CD4-positive, alpha-beta T cell treated with Interleukin-12 subunit alpha and Interleukin-12 subunit beta, for 1 hour (primary cell): ENCODE measurements around the gene SETD1B.
A peak's percentile ranks its signal among the peaks of the same experiment; 100 is the strongest.
"Not testable (repeated sequence)": the region's sequence is repeated elsewhere in the genome, so short reads cannot be mapped to it uniquely, and the experiment has no call there.

Experiments
- DNase-seq: peaks from one replicate; pipeline ENCODE4 v3.0.0-alpha.2; 2020

The SETD1B gene

DNA sequence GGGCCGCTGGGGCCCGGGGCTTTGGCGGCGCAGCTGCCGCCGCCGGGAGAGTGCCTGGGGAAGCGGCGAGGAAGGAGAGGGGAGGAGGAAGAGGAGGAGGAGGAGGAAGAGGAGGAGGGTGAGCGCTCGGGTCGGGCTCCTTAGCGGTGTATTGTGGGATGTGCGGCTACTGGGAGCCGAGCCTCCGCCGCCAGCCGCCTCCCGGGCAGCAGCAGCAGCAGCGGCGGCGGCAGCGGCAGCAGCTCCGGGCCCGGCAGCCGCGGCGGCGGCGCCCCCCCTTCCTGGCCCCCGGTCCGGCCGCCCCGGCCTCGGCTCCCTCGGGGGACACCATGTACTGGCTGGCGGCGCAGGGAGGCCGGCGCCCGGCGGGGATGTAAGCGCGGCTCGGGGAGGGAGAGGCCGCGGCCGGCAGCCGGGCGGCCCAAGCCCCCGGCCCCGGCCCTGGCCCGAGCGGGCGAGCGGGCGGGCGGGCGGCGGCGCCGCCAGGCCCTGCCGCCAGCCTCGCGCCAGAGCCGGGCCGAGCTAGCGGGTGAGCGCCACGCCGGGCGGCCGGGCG lies at the start of gene SETD1B:
Gene SETD1B, plus strand, starts transcription at position 149 of the 556 bp plus-strand sequence. CDS start 729 bp downstream, outside the sequence.
- peak; percentile 67 for DNase-seq

DNA sequence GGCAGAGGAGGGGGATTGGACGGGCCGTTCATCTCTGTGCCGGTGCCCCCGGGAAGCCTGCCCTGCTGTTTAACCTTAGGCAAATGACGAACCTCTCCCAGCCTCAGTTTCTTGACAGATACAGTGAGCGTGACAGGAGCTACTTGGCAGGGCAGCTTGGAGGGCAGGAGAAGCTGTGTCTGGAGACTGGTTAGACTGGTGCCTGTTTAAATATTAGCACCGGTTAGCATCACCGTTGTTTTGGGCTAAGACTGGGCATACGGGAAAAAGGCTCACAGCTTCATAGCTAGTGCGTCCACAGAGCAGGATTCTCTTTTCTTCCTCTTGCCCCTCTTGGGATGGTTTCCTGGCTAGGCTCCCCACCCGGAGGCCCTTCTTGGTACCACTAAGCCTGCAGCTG lies 49.0 kb upstream of the SETD1B start:
- no peak for DNase-seq

DNA sequence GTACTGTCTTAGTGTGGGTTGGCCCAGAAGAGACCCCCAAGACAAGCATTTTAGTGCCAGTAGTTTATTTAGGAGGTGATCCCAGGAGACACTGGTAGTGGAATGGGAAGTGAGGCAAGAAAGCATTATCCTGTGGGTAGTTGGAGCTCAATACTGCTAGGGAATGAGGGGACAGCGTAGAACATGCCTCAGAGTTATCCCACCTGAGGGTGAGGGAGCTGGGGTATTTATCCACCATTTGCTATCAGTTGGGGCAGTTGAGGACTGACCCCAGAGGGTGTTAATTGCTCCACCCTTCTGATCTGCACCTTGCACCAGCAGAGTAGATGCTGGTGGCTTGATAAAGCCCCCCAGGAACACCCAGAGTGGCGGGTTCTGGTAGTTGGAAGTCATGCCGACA lies 48.2 kb upstream of the SETD1B start:
- DNase-seq = no peak

DNA sequence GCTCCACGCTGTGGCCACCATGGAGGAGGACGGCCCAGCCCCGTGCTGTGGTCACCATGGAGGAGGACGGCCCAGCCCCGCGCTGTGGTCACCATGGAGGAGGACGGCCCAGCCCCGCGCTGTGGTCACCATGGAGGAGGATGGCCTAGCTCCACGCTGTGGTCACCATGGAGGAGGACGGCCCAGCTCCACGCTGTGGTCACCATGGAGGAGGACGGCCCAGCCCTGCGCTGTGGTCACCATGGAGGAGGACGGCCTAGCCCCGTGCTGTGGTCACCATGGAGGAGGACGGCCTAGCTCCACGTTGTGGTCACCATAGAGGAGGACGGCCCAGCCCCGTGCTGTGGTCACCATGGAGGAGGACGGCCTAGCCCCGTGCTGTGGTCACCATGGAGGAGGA lies 45.3 kb upstream of the SETD1B start:
- not testable (repeated sequence) for DNase-seq

DNA sequence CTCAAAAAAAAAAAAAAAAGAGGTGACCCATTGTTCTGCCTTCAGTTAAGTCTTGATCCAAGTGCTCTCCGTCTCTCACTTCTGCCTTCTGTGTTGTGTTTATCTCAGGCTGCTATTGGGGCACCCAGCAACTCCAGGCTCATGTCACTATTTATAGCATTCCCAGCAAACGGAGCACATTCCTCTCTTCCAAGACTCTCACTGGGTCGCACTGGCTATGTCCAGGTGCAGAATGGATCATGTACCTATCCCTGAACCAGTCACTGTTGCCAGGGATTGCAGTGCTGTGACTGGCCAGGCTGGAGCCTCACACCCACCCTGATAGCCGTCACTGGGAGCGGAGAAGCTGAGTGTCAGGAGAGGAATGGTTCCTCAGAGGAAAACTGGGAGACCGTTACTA lies 41.5 kb upstream of the SETD1B start:
- DNase-seq = no peak

DNA sequence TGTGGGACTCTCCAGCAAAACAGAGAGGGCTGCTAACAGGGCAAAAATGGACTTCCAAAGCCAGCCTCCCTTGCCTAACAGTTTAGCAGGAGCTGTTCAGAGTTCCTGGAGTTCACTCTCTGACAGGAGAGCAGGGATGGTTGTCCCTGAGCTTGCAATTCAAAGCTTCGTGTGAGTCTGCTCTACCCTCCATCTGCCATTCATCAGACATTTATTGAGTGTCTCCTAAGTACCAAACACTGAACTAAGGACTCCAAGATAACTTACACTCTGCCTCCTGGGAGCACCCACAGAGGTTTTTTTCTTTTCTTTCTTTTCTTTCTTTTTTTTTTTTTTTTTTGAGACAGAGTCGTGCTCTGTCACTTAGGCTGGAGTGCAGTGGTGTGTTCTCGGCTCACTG lies 39.0 kb upstream of the SETD1B start:
- no peak for DNase-seq

DNA sequence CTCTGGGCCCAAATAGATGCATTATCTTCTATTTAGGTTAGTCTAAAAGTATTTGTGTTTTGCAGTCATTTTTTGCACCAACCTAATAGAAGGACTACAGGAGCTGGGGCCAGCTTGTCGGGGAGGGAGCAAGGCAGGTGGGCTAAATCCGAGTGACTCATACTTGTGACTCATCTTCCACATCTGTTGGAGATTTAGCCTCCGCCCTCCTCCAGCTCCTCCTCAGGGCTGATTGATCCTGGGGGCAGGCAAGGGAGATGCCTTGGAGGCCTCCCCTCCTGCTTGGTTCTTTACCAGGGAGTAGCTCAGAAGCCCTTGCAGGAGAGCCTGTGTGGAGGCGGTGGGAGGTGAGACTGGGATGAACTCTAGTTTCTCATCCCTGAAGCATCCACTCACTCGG lies 38.2 kb upstream of the SETD1B start:
- no peak for DNase-seq

DNA sequence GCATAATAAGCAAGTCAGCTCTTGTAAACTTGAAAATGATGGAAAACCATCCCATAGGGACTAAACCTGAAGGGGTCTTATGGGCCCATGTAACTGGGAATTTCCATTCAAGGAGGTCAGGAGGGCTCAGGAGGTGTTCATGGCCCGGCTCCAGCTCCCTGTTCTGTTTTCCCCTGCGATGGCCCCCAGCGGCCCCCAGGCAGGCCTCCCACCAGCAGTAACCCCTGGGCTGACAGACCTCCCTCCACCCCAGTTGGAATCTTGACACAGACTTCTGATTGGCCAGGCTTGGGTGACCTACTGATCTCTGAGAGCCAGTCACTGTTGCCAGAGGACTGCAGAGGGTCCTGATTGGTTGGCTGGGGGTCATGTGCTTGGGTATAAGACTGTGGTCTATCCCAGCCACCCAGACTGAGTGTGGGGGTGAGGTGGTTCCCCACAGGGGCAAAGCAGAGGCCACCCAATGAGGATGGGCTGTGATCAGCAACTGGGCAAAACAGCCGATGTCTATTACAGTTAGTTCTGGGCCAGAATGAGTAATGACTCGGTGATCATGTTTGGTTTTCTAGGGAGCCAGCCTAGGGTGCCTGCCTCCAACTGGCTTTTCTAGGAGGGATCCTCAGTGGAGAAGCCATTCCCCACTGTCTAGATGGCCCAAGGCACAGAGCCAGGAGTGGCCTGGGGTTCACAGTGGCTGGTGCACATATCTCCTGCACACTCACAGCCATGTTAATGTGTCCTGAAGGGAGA lies 37.3 kb upstream of the SETD1B start:
- DNase-seq = no peak

DNA sequence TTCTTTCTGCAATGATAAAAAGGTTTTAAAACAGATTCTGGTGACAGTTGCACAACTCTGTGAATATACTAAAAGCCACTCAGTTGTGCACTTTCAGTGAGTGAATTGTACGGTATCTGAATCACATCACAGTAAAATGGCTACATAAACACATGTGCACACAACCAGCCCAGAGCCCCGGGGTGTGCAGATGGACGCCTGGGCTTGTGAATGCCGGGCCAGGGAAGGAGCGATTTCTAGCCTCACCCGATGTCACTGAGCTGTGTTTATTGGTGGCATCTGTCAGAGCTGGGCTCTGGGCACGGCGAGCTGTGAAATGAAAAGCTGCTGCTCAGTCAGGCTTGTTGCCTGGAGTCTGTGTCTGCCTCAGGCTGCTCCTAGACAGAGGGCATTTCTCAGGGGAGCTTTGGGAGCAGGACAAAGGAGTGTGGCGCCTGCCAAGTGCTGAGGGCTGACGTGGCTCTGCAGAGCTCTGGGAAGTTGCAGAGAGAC lies 36.2 kb upstream of the SETD1B start:
- no peak for DNase-seq

DNA sequence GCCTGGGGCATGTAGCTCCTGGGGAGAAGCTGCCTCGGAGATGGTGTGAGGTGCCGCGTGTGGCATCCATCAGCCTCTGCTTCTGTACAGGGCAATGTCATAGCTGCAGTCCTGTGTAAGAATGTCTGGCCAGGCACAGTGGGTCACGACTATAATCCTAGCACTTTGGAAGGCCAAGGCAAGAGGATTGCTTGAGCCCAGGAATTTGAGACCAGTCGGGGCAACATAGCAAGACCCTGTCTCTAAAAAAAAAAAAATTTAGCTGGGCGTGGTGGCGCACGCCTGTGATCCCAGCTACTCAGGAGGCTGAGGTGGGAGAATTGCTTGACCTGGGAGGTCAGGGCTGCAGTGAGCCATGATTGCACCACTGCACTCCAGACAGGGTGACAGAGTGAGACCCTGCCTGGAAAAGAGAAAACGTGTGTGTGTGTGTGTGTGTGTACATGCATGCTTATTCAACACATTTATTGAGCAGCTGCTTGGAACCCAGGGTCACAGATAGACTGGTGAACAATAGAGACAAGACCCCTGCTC lies 34.4 kb upstream of the SETD1B start:
- no peak for DNase-seq

DNA sequence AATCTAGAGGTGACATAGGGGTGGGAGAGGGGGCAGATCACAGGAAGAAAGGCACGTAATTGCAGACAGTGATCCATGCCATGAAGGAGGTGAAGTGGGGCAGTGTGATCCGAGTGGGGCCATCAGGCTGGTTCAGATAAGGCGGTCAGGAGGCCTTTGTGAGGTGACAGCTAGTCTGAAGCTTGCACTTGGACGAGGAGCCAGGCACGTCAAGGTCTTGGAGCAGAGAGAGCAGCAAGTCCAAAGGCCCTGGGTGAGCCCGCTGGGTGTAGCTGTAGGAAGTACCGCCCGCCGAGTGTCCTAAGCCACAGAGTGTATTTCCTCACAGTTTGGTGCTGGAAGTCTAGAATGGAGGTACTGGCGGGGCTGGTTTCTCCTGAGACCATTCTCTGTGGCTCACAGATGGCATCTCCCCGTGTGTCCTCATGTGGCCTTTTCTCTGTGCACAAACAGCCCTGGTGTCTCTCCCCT lies 33.9 kb upstream of the SETD1B start:
- DNase-seq = no peak

DNA sequence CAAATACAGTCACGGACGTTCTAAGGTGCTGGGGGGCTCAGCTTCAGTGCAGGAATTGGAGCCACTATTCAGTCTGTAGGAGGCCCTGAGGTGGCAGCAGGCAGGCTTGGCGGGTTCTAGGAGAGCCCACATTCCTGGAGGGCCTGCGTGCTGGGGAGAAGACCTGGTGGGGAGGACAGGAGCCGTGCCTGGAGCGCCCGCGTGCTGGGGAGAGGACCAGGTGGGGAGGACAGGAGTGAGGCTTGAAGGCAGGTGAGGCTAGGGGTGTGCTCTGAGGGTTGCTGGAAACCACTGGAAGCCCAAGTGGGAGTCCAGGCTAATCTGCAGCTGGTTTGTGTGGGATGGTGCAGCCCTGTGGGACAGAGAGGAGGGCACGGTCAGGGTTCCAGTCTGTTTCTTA lies 33.4 kb upstream of the SETD1B start:
- DNase-seq = no peak

DNA sequence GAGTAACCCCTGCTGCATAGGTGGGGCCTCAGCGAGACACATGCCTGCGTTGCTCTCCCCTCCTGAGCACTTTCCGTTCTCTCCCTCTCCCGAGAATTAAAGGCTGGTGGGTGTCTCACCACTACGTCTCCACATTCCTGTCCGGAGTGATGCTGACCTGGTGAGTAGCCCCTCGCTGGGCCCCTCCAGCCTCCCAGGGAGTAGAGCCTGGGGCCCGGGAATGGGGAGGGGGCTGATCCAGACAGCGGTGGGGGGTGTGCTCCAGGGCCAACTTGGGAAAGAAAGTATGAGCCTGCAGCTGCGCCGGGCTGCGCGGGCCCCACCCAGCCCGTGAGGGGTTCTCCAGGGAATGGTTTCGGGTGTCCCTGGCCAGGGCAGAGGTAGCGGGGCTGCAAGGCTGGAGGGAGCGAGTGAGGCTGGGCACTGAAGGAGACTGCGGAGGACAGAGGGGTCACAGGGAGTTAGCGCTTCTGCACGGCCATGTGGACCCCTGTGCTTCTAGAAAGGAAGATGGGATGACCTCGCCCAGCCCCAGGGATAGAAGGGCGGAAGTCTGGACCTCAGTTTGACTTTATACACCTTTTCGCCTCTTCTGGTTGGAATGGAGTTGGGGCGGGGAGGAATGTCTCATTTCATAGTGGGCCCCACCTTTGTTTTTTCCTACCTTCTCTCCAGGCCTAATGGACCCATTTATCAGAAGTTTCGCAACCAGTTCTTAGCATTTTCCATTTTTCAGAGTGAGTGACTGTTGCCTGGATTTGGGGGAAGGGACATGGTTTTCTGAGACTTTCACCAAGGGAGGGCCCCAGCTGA lies 32.8 kb upstream of the SETD1B start:
- DNase-seq = no peak

DNA sequence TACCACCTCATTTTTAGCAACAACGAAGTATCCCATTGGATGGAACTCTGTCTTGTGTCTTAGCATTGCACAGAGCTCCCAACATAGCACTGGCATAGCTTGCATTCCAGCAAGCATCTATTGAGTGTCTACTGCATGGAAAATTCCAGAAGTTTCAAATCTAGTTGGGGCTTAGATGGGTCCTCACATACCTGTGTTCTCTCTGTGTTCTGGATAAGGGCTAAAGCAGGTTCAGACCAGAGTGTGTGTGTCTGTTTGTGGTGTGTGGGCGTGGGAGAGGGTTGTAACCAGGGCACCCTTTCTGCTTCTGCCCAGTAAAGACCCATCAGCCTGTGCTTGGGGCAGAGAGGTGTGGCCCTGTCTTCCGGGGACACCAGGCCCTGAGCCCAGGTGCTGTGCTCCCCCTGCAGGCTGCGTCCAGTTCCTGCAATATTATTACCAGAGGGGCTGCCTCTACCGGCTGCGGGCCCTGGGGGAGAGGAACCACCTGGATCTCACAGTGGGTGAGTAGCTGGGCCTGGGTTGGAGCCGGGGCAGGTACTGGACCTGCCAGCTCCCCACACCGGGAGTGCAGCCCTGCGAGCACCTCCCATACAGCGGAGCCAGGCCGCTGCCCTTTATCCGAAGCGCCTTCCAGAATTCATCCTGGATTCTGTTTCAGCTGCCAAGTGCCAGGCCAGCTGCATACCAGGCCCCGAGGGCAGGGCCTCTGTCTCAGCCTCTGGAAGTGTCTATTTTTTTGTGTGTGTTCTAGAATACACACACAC lies 30.6 kb upstream of the SETD1B start:
- DNase-seq = peak; percentile 85

DNA sequence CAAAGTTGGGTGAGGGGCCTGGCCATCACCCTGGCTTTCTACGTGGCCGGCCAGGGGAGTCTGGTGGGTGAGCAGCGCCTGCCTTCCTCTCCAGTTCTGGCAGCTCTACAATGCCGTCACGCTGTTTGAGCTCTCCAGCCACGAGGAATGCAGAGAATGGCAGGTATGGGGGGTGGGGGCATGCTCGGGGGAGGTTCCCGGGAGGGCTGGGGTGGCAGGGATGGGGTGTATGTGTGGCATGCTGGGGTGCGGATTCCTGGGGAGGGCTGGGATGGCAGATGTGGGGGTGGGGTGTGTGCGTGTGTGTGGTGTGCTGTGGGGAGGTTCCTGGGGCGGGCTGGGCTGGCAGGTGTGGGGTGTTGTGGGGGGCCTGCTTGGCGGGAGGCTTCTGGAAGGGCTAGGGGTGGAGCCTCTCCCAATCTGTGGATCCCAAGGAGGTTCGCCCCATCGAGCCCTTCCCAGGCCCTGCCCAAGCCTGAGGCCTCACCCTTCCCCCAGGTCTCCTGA lies 28.8 kb upstream of the SETD1B start:
- DNase-seq = no peak

DNA sequence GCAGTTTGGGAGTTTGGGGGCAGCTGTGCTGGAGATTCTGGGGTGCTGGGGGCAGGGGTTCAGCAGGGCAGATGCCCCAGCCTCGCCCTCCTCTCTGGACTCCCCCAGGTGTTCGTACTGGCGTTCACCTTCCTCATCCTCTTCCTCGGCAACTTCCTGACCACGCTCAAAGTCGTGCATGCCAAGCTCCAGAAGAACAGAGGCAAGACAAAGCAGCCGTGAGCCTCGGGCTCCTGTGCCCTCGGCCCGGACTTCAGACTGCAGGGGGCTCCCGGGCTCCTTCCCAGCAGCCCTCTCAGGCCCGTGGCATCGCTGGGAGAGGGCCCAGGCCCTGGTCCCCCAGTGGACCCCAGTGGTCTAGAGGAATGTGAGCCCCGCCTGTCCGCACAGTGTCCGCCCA lies 28.3 kb upstream of the SETD1B start:
- no peak for DNase-seq

DNA sequence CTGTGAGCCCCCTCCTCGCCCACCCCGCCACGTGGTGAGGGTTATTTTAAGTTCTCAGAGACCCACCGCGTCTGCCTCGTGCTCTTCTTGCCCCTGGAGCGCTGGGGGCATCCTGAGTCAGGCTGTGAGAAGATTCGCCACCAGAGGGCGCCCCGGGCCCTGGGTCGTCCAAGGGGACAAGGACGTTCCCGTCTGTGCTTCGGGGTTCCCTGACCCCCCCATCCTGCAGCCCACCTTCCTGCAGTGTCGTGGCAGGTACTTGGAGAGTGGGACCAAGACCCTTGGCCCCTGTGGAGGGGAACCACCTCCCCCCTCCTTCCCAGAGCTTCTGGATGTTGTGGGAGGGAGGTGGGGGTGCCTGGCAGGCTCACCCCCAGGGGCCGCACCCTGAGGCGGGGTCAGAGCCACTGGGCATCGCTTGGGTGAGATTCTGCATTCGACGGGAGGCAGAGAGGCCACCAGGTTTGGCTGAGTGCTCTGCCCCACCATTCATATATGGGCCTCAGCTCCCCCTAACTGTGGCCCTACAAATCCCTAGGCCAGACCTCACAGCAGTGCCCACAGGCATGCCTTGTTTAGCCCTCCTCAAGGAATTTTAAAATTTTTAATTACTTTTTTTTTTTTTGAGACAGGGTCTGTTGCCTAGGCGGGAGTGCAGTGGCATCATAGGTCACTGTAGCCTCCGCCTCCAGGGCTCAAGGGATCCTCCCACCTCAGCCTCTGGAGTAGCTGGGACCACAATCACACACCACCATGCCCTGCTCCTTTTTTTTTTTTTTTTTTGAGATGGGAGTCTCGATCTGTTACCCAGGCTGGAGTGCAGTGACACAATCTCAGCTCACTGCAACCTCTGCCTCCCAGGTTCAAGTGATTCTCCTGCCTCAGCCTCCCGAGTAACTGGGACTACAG lies 27.4 kb upstream of the SETD1B start:
- DNase-seq = peak; percentile 90

DNA sequence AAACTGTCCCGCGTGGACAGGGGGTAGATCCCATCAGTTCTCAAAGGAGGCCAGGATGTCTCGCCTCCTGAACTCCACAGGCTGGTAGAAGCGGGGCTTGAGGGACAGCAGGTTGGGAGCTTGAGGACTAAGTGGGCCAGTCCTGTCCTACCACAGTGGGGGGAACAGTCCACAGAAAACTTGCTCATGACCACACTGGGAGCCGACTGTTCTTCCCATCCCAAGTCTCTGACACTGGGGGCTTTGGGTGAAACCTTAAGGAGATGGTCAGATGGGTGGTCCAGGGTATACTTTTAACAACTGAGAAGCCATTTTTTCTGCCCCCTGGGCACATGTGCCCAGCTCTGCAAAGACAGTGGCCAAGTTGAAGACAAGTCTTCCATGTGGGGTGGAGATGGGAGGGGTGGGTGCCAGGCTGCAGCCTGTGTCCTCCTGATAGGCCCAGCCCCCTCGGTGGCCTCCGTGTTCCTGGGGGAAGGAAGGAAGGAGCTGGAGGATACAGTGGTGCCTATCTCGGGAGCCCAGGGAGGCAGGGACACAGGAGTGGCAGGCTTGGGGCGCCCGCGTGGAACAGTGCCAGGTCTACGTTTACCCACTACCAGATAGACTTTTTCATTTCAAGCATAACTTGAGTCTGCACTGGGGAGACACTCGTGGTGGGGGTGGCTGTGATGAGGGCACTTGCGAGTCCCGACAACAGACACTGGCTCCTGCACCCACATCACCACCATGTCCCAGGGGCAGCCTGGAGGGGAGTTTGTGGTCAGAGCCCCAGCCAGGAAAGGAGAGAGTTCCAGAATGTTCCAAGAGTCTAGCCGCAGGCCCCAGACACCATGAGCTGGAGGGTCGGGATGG lies 25.0 kb upstream of the SETD1B start:
- DNase-seq = no peak

DNA sequence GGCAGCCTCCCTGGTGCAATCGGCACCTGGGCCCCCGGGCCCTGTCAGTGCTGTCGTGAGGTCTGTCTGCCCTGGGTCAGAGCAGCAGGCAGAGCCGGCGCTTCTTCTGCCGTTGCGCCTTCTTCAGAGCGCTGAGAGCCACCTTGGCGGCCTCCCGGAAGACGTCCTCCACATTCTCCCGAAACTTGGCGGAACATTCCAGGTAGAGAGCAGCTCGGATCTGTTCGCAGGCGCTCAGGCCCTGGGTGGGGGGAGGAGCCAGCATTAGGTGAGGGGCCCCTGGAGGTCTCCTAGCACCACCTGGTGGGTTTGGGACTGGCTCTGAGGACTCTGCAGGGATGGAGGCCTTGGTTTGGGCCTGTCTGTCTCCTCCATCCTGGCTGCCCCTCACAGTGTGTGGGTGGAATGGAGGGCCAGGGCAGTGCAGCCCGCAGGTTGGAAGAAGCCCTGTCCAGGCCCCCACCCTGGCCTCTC lies 24.4 kb upstream of the SETD1B start:
- no peak for DNase-seq

DNA sequence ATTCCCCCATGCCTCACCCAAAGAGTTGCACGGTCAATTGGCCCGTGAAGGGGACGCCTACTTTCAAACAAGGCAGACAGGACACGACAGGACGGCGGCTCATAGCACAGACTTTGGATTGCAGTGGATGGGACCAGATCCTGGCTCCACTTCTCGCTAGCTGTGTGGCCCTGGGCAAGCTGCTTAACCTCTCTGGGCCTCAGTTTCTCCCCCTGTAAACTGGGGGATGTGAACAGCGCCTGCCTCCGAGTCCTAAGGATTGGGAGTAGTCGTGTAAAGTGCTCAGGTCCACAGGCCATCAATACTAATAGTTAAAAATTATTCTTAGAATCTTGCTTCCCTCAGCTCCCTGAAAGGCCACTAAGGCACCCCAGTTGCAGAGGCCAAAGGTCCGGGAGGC lies 23.4 kb upstream of the SETD1B start:
- no peak for DNase-seq
